HL-60 (cell line): ENCODE measurements around the gene LRMDA.

Experiments
- DNase-seq, 2 experiments: peaks; one replicate each; pipeline ENCODE4 v3.0.0-alpha.2; 2010 to 2020; ENCODE audit warnings: low read depth in 1 of 2, low spot score in 1 of 2
- H3K27ac ChIP-seq: fragments of 250-450 bp; sonication (Bioruptor Pico); replicated peaks from 2 replicates; pipeline ENCODE4 v1.5.1; 2020; ENCODE audit warnings: mild to moderate bottlenecking, moderate library complexity
- H3K27me3 ChIP-seq: fragments of 250-450 bp; sonication (Bioruptor Pico); 2 replicates; pipeline ENCODE4 v1.5.1; 2021; ENCODE audit warnings: mild to moderate bottlenecking, moderate library complexity; ENCODE audit not compliant: insufficient read depth, poor library complexity, severe bottlenecking
- H3K4me3 ChIP-seq: replicated peaks from 2 replicates; pipeline ENCODE4 v1.5.1; 2011; ENCODE audit warnings: mild to moderate bottlenecking, control low read depth, low read length; ENCODE audit not compliant: insufficient read depth
- GABPA ChIP-seq: IDR thresholded peaks from 2 replicates; pipeline ENCODE4 v1.6.1; 2012; ENCODE audit warnings: low read depth
- POLR2AphosphoS5 ChIP-seq: IDR thresholded peaks from 2 replicates; pipeline ENCODE4 v1.6.1; 2012; ENCODE audit warnings: low read depth
- SPI1 ChIP-seq: IDR thresholded peaks from 2 replicates; pipeline ENCODE4 v1.6.1; 2012; ENCODE audit warnings: low read depth, mild to moderate bottlenecking, borderline replicate concordance
- TF ChIP-seq, protein P1 (sequence below): IDR thresholded peaks from one replicate; pipeline ENCODE4 v1.5.1; 2011; ENCODE audit warnings: low read length, control low read depth, inconsistent platforms; ENCODE audit not compliant: insufficient read depth
- TF ChIP-seq, protein P2 (sequence below): IDR thresholded peaks from 2 replicates; pipeline ENCODE4 v1.6.1; 2012; ENCODE audit warnings: low read depth; ENCODE audit not compliant: insufficient replicate concordance

The LRMDA gene

DNA sequence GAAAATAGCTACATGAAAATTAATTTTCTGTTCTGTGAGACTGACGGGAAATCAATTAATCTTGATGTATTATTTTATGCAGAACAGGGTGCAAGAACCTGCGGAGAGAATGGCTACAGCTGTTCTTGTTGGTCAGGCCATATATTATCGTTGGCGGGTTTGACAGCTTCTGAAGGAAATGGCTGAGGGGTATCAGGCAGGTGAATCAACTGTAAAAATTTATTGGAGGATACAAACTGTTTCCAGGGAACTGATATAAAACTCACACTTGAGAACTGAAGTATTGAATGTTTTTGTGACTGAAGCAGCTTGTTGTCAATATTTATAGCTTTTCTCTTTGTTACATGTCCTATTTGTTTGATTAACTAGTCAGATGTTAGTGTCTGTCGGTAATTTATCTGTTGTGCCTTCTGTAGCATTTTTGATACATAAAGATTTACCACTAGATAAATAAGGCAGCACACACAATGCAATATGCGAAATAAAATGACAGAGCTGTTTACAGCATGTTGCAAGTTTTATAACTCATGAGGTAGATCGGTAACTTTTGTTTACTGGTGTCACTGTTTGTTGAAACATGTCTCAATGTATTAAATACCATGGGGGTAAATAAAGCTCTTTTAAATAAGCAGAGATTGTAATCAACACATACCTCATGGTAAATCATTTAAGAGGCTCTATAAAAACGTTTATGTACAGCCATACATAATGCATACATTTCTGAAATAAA lies 308.2 kb downstream of the LRMDA start:
- Histone ChIP-seq H3K4me3 (no peak overlapping the region), H3K27ac (no peak overlapping the region), H3K27me3 (no peaks in the 10 kb centered on the region)
- DNase-seq: no peak
- TF ChIP-seq POLR2AphosphoS5 (no peak), GABPA (no peak), SPI1 (no peak)
- TF ChIP-seq, protein P1, sequence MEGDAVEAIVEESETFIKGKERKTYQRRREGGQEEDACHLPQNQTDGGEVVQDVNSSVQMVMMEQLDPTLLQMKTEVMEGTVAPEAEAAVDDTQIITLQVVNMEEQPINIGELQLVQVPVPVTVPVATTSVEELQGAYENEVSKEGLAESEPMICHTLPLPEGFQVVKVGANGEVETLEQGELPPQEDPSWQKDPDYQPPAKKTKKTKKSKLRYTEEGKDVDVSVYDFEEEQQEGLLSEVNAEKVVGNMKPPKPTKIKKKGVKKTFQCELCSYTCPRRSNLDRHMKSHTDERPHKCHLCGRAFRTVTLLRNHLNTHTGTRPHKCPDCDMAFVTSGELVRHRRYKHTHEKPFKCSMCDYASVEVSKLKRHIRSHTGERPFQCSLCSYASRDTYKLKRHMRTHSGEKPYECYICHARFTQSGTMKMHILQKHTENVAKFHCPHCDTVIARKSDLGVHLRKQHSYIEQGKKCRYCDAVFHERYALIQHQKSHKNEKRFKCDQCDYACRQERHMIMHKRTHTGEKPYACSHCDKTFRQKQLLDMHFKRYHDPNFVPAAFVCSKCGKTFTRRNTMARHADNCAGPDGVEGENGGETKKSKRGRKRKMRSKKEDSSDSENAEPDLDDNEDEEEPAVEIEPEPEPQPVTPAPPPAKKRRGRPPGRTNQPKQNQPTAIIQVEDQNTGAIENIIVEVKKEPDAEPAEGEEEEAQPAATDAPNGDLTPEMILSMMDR: no peak
- TF ChIP-seq, protein P2, sequence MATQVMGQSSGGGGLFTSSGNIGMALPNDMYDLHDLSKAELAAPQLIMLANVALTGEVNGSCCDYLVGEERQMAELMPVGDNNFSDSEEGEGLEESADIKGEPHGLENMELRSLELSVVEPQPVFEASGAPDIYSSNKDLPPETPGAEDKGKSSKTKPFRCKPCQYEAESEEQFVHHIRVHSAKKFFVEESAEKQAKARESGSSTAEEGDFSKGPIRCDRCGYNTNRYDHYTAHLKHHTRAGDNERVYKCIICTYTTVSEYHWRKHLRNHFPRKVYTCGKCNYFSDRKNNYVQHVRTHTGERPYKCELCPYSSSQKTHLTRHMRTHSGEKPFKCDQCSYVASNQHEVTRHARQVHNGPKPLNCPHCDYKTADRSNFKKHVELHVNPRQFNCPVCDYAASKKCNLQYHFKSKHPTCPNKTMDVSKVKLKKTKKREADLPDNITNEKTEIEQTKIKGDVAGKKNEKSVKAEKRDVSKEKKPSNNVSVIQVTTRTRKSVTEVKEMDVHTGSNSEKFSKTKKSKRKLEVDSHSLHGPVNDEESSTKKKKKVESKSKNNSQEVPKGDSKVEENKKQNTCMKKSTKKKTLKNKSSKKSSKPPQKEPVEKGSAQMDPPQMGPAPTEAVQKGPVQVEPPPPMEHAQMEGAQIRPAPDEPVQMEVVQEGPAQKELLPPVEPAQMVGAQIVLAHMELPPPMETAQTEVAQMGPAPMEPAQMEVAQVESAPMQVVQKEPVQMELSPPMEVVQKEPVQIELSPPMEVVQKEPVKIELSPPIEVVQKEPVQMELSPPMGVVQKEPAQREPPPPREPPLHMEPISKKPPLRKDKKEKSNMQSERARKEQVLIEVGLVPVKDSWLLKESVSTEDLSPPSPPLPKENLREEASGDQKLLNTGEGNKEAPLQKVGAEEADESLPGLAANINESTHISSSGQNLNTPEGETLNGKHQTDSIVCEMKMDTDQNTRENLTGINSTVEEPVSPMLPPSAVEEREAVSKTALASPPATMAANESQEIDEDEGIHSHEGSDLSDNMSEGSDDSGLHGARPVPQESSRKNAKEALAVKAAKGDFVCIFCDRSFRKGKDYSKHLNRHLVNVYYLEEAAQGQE: no peak

DNA sequence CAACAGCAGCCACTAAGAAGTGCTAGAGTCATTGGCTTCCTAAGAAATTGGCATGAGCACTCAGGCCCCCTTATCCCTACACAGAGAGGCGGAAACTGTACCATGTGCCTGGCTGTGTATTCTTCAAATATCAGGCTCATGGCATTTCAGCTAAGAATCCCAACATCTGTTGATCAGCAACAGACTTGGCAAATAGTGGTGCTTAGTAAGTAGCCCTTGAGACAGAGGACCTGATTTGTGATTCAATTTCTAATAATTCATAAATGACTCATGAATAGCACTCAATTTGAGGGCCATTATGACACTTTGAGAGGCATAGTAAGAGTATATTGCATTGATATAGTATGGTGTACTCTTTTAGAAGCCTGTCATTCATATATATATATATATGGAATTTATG lies 309.1 kb downstream of the LRMDA start:
- Histone ChIP-seq H3K27ac (no peak overlapping the region), H3K4me3 (no peak overlapping the region), H3K27me3 (no peaks in the 10 kb centered on the region)
- DNase-seq: no peak
- TF ChIP-seq GABPA (no peak), POLR2AphosphoS5 (no peak), SPI1 (no peak)
- TF ChIP-seq, protein P1: no peak
- TF ChIP-seq, protein P2: no peak

DNA sequence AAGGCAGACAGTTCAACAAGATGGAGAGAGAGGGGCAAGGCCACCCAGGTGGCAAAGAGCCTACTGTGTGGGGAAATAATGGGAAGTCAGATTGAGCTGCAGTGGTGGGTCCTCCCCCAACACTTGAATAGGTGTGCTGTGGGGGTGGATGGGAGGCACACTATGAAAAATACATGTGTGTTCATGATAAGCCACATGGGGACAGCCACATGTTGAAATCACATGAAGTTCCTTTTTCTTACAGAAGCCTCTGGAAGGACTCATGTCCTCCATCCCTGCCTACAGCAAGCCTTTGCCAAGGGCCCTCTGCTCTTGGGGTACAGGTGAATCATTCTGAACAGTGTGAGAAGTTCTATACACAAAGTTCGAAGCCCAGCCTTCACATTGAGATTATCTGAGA lies 310.9 kb downstream of the LRMDA start:
- DNase-seq: peak in 1 of 2 experiments; percentile 21
- Histone ChIP-seq H3K27ac (no peak overlapping the region), H3K27me3 (no peaks in the 10 kb centered on the region), H3K4me3 (no peak overlapping the region)
- TF ChIP-seq GABPA (no peak), POLR2AphosphoS5 (no peak), SPI1 (no peak)
- TF ChIP-seq, protein P2: no peak
- TF ChIP-seq, protein P1: no peak
